ENCODE results near the gene ILRUN.
A peak's percentile ranks its signal among the peaks of the same experiment; 100 is the strongest.
"Not testable (repeated sequence)": the region's sequence is repeated elsewhere in the genome, so short reads cannot be mapped to it uniquely, and the experiment has no call there.

Gene ILRUN

GRCh38 chr6:34696739-34697543 lies at the start of gene ILRUN:
ILRUN (minus strand) TSS chr6:34696767; CDS start chr6:34696603, 164 bp downstream.
- peak; percentile 93 to 95 for DNase-seq (ENCODE audit: low read depth in 2 of 2)

GRCh38 chr6:34745277-34746103 lies 48.9 kb upstream of the ILRUN start:
- DNase-seq (ENCODE audit: low read depth in 2 of 2) = no peak

GRCh38 chr6:34744294-34744647 lies 47.7 kb upstream of the ILRUN start:
- DNase-seq (ENCODE audit: low read depth in 2 of 2) = not testable (repeated sequence)

DNA sequence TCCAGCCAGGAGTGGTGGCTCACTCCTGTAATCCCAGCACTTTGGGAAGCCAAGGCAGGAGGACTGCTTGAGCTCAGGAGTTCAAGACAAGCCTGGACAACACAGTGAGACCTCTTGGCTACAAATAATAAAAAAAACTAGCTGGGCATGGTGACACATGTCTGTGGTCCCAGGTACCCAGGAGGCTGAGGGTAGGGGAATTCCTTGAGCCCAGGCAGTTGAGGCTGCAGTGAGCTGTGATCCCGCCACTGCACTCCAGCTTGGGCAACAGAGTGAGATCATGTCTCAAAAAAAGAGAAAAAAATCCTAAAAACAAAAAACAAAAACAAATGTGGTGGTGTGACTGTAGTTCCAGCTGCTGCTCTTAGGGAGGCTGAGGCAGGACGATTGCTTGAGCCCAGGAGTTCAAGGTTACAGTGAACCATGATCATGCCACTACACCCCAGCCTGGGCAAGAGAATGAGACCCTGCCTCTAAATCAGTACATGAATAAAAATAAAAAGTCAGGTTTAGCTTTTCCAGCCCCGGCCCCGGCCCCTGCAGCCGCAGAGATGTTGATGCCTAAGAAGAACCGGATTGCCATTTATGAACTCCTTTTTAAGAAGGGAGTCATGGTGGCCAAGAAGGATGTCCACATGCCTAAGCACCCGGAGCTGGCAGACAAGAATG lies 47.2 kb upstream of the ILRUN start:
- DNase-seq (ENCODE audit: low read depth in 2 of 2) = no peak

- no peak for DNase-seq (ENCODE audit: low read depth in 2 of 2)
These were observed 45.5 kb upstream of the ILRUN start for GRCh38 chr6:34742094-34742493.

- no peak for DNase-seq (ENCODE audit: low read depth in 2 of 2)
These were observed 40.3 kb upstream of the ILRUN start for GRCh38 chr6:34736823-34737222.

DNA sequence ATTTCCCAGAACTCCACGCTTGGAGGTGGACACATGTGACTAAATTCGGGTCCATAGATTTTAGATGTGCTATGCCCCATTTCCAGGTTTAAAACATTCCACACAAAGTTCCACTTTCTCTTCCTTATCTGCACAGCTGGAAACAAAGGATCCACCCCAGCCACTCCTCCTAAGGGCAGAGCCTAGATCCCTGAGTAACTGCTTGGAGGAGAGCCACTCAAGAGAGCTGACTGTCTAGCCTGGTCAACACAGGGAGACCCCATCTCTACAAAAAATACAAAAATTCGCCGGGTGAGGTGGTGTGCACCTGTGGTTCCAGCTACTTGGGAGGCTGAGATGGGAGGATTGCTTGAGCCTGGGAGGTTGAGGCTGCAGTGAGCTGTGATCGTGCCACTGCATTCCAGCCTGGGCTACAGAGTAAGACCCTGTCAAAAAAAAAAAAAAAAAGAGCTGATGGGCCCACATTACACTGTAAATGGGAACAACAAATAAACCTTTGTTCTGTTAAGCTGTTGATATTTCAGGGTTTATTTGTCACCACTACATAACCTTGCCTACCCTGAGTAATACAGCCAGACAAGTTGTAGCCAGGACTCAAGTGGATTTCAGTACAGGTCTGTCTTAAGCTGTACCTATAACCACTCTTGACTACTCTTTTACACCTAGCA lies 35.0 kb upstream of the ILRUN start:
- no peak for DNase-seq (ENCODE audit: low read depth in 2 of 2)

DNA sequence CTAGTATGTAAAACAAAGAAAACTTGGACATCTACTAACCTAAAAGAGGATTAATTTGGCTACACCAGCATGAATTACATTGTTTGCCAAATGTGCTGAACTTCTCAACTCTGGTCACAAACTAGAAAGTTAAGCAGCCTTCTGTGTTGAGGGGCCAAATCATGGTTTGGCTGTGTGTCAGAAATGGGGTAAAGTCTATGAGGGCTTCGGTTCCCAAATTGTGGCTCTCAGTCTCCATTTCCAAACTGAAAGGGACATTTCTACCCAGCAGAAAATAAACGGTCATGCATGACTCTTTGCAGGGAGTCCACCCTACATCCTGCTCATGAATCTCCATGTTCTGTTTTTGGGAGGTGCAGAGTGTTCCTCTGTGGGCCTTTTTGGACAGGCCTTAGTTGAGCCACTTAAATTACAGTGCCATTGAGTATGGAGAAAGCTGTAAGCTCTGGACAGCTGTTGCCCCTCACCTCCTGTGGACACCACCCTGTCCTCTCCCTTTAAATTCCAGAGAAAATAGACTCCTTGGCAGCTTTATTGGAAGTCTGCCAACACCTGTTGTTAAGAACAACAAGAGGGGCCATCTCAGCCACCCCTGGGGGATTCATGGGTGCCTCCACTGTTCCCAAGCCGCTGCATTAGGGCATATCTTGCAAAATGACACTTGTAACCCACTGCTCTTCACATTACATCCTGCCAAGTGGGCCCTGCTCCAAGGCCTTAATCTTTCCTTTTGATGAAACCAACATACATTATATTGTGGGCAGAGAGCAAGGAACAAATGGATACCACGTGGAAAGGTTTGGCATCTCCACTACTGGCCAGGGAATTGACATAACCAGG lies 33.3 kb upstream of the ILRUN start:
- no peak for DNase-seq (ENCODE audit: low read depth in 2 of 2)

DNA sequence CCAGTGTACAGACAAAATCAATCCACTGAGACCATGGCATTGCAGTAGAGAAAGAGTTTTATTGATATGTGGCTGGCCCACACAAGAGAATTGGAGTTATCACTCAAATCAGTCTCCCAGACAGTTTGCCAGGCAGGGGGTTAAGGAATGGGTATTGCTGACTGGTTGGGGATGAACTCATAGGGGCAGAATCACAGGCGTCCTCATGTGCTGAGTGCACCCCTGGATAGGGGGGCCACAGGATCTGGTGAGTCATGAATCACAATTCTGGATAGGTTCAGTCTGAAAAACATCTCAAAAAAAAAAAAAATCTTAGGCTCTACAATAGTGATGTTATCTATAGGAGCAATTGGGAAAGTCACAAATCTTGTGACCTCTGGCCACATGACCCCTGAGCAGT lies 29.5 kb upstream of the ILRUN start:
- DNase-seq (ENCODE audit: low read depth in 2 of 2) = no peak

- DNase-seq (ENCODE audit: low read depth in 2 of 2) = no peak
These were observed 26.6 kb upstream of the ILRUN start for GRCh38 chr6:34723203-34723602.

GRCh38 chr6:34722451-34722850 lies 25.9 kb upstream of the ILRUN start:
- no peak for DNase-seq (ENCODE audit: low read depth in 2 of 2)

DNA sequence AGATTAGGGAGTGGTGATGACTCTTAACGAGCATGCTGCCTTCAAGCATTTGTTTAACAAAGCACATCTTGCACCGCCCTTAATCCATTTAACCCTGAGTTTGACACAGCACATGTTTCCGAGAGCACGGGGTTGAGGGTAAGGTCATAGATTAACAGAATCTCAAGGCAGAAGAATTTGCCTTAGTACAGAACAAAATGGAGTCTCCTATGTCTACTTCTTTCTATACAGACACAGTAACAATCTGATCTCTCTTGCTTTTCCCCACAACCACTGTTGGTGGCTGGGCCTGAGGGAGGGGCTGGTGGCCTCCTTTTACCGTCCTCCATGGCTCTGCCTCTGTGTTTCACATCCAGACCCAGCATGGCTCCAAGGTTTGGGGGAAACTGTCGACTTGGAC lies 23.6 kb upstream of the ILRUN start:
- DNase-seq (ENCODE audit: low read depth in 2 of 2) = not testable (repeated sequence)

GRCh38 chr6:34719646-34720045 lies 23.1 kb upstream of the ILRUN start:
- not testable (repeated sequence) for DNase-seq (ENCODE audit: low read depth in 2 of 2)

DNA sequence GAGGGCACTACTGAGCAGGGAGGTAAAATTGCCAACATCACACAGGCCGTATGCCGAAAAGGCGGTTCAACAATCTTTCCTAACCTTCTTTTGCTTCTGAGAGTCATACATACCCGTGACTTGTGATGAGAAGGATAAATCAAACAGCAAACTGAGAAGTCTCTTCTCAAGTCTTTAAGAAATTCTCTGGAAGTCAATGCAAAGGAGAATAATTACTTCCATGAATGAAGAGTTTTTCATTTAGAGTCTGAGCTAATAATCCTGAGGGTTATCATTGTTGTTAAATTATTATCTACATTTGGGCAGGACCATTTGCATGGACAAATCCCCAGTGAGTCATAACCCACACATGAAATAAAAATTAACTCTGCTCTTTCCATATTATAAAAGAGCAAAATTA lies 22.4 kb upstream of the ILRUN start:
- no peak for DNase-seq (ENCODE audit: low read depth in 2 of 2)

- no peak for DNase-seq (ENCODE audit: low read depth in 2 of 2)
These were observed 20.9 kb upstream of the ILRUN start for GRCh38 chr6:34717466-34717865.

DNA sequence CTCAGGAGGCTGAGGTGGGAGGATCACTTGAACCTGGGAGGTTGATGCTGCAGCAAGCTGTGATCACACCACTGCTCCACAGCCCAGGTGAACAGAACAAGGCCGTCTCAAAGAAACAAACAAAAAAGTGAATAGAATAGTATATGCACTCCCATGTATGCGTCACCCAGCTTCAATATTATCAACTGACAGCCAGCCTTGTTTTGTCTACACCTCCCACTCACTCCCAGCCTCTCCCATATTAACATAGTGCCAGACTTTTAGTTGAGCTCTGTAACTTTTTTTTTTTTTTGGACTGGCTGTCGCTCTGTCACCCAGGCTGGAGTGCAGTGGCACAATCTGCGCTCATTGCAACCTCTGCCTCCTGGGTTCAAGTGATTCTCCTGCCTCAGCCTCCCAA lies 18.1 kb upstream of the ILRUN start:
- DNase-seq (ENCODE audit: low read depth in 2 of 2) = no peak

DNA sequence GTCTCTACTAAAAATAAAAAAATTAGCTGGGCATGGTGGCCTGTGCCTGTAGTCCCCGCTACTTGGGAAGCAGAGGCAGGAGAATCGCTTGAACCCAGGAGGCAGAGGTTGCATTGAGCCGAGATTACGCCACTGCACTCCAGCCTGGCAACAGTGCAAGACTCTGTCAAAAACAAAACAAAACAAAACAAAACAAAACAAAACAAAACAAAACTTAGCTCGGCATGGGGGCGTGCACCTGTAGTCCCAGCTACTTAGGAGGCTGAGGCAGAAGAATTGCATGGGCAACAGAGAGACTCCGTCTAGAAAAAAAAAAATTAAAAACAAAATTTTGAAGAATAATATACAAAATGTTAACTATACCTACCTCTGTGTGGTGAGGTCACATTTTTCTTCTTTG lies 16.3 kb upstream of the ILRUN start:
- not testable (repeated sequence) for DNase-seq (ENCODE audit: low read depth in 2 of 2)

DNA sequence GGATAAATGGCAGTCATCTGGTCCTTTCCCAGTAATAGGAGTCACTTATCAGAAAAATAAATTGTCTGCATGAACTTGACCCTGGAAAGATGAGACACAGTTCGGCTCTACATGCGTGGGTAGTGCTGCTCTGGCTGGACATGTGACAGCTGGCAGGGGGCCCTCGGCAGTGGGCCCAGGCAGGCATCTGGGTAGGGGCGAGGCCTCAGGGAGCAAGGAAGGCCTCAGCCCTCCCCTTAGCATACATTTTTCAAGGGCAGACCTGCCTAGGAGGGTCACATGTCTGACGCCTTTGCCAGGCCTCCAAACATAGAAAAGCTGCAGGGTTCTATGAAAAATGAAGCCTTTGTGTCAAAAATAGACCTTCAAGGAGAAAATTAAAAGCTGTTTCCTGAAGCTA lies 12.8 kb upstream of the ILRUN start:
- no peak for DNase-seq (ENCODE audit: low read depth in 2 of 2)

DNA sequence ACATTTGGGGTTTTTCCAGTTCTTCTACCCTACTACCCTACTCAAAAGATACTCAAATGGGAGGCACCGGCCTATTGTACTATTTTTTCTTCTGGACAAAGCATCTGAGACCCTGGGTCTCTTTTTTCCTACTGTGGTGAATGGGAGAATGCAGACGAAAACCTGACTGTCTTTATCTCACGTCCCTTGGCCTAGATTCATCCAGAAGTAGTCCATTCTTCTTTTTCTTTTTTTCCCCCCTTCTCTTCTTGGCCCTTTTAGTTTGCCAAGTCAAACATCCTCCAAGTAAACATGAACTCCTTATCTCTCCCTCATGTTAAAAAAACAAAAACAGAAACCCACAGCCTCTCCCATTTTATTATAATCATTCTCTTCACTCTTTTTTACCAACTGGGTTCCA lies 8.7 kb upstream of the ILRUN start:
- no peak for DNase-seq (ENCODE audit: low read depth in 2 of 2)

DNA sequence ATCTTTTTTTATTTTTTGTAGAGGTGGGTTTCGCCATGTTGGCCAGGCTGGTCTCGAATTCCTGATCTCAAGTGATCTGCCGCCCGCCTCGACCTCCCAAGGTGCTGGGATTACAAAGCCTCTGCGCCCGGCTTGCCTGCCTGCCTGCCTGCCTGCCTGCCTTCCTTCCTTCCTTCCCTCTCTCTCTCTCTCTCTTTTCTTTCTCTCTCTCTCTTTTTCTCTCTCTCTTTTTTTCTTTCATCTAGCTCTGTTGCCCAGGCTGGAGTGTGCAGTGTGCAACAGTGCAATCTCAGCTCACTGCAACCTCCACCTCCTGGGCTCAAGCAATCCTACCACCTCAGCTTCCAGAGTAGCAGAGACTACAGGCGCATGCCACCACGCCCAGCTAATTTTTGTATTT lies 4.6 kb upstream of the ILRUN start:
- DNase-seq (ENCODE audit: low read depth in 2 of 2) = no peak

DNA sequence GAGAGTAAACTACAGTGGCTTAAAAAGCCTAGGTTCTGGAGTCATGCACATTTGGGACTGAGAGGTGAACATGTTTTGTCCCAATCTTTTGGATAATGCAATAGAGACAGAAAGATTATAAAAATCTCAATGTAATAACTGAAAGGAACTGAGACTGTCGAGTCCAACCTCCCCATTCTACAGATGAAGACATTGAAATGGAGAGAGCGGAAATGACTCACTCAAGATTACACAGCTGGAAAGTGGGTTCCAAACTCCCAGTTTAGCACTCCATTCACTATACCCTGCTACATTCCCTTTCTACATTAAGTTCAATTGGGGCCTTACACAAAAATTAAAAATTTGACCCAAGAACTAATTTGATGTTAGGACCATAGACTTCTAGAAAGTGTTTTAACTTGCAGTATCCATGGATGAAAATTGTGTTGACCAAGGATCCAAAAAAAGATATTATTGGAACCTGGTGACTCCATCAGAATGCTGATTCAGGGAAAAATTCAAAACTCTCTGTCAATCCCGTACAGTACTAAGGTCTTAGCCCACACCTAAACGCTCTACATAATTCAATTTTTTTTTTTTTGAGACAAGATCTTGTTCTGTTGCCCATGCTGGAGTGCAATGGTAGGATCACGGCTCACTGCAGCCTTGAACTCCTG lies 1.5 kb upstream of the ILRUN start:
- DNase-seq (ENCODE audit: low read depth in 2 of 2) = no peak
